ENCODE measurements around the gene DEDD2.

The DEDD2 gene

DNA sequence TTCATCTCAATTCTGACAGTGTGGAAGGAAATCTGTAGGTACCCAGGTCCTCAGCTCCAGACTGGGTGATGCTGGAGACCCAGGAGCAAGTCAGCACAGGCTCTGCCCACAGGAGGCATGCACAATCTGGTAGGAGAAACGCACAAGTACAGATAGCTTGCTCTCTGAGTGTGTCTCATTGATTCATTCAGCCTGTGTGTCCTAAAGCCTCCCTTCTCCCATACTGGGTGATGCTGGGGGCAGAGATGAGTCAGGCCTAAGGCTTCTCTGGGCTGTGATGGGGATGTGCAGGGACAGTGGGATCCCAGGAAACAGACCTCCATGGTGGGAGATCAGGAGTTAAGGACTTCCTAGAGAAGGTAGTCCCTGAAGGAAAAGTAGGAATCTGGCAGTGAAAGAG is 9.4 kb upstream of the DEDD2 start:
- DNase-seq, result no peak

DNA sequence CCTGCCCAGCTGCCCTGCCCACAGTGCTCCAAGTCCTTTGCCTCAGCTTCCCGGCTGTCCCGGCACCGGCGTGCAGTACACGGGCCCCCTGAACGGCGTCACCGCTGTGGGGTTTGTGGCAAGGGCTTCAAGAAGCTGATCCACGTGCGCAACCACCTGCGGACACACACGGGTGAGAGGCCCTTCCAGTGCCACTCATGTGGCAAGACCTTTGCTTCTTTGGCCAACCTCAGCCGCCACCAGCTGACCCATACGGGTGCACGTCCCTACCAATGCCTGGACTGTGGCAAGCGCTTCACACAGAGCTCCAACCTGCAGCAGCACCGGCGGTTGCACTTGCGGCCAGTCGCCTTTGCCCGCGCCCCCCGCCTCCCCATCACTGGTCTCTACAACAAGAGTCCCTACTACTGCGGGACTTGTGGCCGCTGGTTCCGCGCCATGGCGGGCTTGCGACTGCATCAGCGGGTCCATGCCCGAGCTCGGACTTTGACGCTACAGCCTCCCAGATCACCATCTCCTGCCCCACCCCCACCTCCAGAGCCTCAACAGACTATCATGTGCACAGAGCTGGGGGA is 8.3 kb upstream of the DEDD2 start:
- no peak for DNase-seq

DNA sequence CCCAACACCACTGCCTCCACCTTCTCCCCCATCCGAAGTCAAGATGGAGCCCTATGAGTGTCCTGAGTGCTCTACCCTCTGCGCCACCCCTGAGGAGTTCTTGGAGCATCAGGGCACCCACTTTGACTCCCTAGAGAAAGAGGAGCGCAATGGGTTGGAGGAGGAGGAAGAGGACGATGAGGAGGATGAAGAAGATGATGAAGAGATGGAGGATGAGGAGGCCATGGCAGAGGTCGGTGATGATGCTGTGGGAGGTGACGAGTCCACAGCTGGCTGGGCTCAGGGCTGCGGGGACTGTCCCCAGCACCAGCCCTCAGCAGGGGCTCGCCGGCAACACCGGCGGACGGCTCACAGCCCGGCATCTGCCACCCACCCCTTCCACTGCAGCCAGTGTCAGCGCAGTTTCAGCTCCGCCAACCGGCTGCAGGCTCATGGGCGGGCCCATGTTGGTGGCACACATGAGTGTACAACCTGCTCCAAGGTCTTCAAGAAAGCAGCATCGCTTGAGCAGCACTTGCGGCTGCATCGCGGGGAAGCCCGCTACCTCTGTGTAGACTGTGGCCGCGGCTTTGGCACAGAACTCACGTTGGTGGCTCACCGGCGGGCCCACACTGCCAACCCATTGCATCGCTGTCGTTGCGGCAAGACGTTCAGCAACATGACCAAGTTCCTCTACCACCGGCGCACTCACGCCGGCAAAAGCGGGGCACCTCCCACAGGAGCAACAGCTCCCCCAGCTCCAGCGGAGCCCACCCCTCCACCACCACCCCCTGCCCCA is 7.7 kb upstream of the DEDD2 start:
- DNase-seq, result no peak

DNA sequence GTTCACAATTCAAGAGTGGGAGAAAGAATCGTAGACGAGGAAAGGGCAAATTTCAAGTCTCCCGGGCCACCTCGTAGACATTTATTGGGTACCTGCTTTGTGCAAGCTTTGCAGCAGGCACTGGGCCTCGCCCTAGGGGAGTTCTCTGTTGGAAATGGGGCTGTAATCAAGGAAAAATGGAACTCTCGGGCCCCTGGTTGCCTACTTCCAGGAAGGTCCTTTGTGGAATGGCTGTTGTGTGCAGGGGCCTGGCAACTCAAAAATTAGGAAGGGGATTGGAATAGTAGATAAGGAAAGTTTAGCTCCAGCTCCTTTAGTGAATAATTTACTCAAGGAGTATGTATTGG is 3.2 kb upstream of the DEDD2 start:
- no peak for DNase-seq

DNA sequence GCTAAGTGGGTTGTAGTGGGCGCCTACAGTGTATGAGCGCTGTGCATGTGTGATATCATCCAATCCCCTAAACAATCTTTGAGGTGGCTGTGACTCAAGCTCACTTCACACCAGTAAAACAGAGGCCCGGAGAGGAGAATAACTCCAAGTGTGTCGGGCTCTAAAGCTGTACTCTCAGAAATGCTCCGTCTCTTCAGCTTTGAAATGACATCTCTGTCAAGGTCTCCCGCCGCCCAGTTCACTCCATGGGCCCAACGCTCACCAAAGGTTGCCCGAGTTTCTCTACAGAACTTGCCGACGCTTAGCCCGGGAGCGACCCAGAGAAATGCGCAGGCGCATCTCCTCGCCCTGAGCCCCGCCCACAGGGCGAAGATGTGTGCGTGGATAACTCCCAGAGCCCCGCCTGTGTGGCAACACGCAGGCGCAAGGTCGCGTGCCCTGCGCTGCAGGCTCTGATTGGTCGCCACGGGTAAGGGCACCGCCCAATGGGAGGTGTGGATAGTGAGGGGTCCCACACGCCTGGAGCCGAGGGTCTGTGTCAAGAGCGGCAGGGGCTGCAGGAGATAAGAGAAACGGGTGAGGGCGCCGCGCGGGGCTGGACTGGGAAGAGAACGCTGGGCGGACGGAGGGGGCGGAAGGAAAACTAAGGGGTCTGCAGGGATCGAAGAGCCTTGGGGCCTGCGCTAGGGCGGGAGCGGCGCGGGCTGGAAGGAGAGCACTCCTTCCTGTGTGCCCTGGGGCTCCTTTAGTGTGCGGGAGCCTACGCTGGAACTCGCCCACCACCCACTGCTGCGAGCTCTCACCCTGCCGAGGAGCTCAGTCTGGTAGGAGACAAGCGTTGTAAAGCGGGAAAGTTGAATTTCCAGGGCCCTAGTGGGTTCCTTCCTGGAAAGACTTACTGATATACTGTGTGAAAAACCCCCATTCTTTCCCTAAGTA is 2.6 kb upstream of the DEDD2 start, which contains the start of gene ZNF526:
ZNF526 (plus strand) TSS at position 501 of the 939 bp plus-strand sequence. CDS start 4,092 bp downstream, outside the sequence.
- peak; percentile 98 for DNase-seq

DNA sequence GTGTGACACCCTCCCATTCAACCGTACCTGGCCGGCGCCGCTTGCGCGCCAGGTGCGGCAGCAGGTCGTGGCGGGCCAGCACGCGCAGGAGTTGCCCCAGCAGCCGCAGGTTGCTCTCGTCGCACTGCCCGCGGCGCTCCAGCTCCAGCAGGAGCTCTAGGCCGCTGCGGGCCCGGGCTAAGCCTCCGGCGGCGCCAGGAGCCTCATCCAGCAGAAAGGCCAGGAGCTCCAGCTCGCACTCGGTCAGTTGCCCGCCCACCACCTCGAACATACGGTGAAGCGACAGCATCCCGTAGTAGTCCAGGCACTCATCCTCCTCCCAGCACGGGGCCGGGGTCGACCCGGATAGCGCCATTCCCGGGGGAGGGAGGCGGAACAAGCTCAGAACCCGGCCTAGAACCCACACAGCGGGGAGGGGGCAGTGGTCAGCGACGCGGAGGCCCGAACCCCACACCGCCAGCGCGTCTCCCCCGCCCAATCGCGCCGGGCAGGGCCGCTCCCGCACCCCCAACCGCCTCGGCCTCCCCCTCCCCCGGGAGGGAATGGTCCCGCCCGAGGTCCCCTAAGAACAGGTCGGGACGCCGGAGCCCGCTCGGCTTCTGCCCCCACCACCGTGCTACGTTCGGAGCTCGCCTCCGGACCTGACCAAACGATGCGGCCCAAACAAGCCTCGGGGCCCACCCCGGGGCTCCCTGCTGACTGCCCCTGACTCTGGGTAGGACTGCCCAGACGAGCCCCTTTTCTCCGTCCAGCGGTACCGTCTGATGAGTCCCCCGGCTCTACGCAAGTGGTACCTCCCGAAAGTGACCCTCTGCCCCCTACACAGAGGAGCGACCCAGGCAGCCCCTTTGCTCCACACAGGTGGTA is 591 bp downstream of the DEDD2 start:
- peak; percentile 32 for DNase-seq

DNA sequence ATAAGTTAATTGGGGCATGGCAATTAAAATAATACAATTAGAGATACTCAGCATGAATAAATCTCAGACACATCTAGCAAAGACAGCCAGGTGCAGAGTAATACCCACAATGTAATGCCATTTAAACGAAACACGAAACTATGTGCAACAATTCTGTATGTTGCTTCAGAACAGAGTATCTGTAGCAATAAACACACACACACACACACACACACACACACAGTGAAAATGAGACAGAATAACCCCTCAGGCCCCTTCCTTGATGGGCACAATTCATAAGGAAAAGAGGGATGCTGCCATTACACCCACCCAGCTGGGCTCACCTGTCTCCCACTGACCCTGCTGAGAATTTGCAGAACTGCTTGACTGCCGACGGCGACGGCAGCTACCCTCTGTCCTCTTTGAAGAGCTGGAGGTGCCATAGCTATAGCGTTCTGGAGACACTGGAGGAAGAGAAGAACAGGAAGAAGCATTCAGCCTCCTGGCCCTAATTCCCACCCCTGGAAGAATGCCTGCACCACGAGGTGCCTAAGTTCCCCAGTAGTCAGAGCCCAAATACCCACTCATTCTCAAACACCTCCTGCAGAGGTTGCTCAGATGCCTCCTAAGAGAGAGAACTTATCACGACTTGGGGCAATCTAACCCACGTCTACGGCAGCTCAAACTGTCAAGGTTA is 2.5 kb downstream of the DEDD2 start:
- DNase-seq, result no peak

DNA sequence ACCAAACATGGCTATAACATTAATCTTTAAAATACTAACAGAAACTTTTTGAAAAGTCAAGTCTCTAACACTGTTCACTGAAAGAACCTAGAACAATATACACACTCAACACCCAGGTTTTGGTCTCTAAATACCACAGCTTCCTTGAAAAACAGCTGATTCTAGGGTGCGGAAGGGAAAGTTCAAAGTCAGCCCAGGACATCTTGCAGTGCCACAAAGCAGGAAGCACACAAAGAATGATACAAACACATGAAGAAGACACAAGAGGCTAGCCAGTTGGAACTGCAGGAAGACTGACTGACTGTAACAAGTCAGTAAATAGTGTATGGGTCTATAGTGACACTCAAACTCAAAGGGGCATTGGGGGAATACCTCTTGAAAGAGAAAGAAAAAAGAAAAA is 4.6 kb downstream of the DEDD2 start:
- DNase-seq, result no peak

DNA sequence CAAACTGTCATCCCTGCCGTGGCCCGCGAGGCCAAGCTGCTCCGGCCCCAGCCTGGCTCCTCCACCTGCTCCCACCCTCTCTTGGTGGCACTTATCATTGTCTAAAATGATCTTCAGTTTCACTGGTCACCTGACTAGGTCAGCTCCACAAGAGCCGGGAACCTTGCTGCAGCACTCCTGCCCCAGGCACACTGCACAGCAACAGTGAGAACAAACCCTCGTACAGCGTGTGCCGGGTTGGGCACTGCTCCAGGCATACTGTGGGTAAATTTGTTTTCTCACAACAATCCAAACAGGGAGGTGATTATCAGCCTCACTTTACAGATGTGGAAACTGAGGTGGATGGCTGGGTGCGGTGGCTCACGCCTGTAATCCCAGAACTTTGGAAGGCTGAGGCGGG is 8.9 kb downstream of the DEDD2 start:
- no peak for DNase-seq

DNA sequence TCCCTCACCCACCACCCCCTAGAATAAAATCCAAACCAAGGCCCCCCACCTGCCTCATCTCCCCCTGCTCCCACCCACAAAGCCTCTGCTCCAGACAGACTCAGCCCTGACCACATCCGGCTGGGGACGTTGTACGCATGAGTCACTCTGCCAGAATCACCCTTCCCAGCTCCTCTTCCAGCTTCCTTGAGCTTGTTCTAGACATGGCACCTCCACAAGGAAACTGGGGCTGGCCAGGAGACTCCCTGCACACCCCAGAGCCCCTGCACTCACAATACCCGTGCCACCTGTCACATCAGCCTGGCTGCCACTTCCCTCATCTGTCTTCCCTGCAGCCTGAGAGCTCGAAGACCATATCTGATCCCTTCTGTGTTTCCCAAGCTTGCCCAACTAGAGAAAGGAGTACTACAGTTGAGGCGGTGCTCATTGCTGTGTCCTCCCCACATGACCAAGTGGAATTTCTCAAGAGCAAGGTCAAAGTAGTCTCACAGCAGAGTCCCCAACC is 9.7 kb downstream of the DEDD2 start:
- peak; percentile 44 for DNase-seq

DNA sequence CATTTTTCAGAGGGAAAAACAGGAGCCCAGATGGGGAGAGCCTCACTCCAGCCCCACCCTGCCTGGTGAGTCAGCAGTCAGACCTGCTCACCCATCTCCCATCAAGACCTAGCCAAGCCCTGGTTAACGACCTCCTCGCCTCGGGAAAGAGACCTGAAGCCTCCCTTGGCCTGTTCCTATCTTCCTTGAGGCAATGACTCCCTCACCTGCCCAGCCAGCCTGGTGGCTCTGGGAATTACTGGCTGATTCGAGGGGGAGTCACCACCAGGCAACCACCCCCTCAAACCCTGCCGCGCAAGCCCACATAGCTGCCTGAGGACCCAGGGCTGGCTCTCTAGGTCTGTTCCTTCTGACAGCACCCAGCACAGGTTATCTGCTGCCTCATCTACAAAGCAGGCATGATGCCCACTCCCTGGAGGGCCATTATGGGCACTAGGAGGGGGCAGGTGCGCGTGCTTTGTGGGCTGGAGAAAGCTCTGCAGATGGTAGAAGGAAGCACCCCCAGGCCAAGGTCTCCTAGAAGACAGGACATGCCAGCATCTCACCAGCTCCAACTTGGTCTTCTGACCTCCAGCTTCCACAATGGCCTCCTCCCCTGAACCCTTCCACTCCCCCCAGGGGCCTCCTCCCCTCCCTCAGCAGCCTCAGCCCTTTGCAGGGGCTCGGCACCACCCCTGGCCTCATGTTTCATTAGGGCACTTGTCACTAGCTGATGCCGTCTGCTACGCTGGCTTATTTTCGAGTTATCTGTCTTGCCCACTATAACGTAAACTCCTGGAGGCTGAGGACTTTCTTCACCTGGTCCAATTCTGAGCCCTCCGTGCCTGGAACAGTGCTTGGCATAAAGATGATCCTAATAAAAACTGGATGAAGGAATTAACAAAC is 10.4 kb downstream of the DEDD2 start:
- DNase-seq, result no peak

DNA sequence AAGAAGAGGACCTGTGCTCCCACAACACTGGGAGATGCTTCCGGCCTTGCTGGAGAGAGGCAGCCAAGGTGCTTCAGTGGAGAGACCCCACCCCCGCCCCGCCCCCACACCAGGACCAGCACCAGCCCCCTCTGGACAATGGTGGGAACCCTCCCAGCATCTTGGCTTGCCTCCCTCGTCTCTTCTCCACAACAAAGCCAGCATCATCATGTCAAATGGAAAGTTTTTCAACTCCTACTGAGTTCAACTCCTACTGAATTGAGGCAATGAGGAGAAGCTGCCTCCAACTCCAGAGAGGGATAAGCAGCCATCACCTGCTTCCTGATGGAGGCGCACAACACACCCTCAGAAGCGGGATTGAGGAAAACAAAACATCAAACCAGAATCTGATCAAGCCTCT is 12.8 kb downstream of the DEDD2 start:
- DNase-seq, result no peak

DNA sequence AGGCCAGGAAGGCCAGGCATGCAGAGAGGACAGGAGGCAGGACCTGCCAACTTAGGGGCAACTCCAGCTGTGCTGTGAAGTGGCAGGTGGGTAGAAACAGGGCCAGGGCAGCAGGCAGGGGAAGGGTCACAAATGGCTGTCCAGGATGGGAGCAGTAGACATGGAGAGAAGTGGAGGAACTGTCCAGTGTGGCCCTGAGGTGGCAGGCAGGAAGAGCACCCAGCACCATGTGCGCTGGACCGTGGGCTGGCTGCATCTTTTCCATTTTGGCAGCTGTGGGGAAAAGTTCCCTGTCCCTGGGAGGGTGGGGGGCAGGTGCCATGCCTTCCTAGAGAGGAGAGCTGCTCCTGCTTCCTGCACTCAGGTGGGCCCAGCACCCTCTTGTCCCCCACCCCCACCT is 13.8 kb downstream of the DEDD2 start:
- no peak for DNase-seq

DNA sequence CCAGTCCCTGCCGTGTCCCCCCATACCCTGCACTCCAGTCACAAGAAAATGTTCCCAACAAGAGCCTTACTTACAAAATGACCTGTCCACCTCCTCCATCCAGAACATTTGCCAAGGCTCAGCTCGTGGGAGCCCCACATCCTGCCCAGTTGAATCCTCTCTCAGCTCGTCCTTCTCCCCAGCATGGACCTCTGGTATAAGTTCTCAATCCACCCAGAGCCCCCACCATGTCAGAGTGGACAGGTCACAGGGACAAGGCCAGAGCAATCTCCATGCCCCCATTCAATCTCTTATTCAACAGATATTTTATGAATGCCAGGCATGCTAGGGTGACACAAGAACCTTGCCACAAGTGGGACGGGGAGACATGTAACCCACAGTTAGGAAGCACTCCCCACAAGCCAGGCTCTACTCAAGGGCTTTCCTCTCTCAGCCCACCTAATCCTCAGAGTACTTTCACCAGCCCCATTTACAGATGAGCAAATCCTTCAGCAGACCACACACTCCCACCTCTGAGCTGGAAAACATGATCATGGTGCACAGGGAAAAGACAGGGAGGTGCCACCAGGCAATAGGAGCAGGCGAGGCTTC is 15.1 kb downstream of the DEDD2 start:
- DNase-seq, result no peak

DNA sequence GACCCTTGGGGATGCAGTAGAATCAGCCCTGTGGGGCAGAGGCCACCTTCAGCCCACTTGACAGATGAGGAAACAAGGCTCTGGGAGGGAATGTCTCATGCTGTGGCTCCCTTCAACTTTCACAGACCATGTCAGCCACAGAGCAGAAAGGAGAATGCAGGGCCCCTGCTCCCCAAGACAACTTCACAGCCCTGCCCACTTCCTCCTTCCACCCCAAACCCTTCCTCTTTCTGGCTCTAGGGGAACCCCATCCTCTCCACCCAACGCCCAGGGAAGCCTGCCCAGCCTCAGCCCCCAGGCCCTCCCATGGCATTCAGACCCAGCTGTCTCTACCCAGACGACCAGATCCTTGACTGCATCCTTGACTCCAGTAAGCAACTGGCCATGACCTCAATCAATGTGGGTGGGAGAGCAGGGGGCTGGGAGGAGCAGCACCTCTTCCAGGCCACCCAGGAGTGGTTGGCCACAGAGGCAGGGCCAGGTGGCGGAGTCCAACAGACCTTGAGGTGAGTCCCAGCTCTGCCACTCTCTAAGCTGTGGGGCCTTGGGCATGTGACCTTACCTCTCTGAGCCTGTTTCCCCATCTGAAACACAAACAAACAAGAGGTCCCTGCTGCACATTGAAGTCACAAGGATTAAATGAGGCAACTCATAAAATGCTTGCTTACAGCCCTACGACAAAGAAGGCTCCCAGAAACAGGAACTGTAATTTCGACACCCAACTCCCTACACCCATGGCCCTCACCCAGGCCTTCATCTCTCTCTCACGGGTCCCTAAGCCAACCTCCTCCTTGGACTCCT is 15.8 kb downstream of the DEDD2 start:
- peak; percentile 41 for DNase-seq

DNA sequence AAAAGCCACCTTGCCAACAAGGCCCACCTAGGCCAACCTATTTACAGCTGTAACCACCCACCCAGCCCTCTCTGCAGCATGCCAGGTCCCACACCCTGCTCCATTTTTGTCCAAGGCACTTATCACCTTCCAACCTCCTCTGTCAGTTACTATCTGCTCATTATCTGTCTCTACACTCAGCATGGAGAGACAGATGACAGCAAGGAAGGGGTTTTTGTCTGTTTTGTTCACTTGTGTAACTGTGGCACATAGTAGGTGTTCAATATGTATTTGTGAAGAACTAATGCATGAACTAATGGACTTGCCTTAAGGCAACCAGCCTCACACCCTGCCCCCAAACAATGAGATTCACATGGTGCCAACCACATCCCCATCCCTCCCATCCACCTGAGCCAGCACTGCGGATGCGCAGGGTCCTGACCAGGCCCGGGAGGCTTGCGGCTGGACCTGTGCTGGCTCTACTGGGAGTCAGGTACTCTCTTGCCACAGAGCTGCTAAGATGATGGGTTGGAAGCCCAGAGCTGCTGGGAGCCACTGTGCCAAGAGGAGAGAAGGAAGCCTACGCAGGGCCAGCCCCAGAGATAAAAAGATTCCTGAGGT is 17.3 kb downstream of the DEDD2 start:
- no peak for DNase-seq

DNA sequence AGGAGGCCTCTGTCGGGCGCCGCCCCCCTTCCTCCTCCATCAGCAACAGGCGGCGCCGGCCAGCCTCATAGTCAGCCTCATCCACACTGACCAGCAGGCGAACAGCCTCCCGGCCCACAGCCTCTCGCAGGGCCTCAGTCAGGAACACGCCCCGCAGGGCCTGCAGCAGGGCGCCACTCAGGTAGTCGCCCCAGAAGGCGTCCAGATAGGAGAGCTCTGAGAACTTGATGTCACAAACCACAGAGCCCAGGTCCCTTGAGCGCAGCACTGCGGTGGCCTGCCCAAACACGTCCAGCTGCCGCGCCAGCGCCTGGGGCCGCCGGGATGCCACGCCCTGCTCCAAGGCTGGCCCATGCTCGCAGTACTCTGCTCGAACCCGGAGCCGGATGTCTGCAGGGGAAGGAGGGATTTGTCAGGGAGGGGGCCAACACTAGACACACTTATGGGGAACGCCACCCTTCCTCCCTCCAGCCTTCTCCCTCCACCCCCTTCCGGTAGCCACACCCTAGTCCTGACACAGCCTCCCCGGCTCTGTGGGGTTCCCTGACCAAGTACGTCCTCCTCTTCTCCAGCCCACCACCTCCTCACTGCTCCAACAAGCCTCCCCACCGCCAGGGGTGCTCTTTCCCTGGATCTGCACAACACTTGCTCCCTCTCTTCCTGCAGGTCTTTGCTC is 17.9 kb downstream of the DEDD2 start:
- DNase-seq, result peak; percentile 62

DNA sequence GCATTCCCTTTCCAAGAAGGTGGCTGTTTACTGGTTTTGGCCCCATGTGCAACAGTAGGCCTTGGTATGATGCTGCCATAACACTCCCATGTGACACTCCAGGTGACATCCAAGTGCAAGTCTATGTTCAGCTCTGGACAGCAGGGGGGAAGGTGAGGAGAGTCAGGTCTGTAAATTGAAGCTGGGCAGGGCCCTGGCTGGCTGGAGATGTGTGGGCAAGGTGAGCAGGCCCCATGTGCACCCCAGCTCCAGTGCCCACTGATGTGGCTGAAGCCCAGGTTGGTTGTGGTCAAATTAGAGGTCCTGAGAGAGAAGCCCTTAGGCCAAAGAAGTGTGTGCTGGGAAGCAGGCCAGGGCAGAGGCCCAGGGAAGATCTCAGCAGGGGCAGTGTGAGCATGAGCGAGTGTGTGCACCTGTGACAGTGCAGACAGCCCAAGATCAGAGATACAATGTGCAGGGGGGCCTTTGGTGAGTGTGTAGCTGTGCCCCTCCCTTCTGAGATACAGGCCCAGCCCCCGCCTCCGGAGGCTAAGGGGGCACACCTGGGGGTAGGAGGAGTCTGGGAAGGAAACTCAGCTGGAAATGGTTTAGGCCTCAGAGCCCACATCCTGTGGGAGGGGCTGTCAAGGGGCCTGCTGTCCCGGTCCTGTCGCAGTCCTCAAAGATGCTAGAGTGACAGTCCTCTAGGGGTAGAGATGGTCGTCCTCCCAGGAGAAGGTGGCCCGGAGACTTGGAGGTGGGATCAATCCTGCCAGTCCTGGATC is 18.6 kb downstream of the DEDD2 start:
- peak; percentile 81 for DNase-seq

All from CD4-positive, alpha-beta T cell treated with Interleukin-6 for 4 hours (primary cell).